Right kidney (tissue), 1 donor: ENCODE data around the gene ZNF30.
"Not testable (repeated sequence)": the region's sequence is repeated elsewhere in the genome, so short reads cannot be mapped to it uniquely, and the experiment has no call there.

ENCODE experiments used
- DNase-seq: peaks from one replicate; pipeline ENCODE4 v3.0.0-alpha.2; 2016

ZNF30 gene

DNA sequence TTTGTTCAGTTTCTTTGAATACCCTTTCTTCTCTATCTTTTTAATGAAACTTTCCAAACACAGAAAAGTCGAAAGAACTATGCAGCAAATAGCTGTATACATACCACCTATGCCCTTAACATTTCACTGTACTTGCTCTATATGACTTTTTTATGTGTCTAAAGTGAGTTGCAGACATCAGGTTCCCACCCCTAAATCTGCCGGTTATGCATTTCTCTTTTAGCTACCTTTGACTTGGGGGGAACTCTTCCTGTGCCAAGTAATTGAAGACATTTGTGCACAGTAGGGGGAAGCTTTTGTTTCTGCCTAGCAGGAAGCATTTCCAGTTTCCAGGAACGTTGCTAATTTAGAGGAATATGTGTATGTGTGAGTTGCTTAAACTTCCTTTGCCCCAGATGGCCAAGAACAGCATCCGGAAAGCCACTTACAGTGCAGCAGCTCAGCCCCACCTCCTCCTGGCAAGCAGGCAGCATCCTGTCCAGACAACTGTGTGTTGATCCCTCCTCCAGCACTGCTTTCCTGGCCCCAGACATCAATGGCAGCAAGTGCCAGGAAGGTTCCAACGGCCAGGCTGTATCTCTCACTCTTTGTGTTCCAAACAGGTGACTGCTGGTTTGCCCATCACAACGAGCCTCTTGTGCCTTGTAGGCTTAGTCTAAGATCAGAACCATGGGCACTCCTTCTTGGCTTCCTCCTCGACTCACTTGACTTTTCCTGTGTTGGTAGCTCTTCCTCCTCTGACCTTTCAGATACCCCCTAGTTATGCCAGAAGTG, 58.7 kb downstream of the ZNF30 start:
- no peak for DNase-seq

DNA sequence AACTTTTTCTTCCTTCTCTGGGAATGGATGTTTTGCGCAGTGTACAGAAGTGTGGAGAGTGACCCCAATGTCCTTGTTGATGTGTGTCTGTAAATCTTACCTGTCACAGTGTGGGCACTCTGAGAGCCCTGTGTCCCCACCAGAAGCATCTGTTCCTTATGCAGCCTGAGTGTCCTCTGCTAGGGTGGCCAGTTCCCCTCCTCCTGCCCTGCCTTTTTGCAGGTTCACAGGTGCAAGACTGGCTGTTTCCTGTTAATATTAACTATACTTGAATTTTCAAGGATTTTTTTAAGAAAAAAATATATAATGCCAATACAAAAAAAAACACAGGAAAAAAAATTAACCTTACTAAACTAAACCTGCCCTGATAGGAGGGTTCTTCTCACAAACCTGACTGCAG, 61.4 kb downstream of the ZNF30 start:
- no peak for DNase-seq

DNA sequence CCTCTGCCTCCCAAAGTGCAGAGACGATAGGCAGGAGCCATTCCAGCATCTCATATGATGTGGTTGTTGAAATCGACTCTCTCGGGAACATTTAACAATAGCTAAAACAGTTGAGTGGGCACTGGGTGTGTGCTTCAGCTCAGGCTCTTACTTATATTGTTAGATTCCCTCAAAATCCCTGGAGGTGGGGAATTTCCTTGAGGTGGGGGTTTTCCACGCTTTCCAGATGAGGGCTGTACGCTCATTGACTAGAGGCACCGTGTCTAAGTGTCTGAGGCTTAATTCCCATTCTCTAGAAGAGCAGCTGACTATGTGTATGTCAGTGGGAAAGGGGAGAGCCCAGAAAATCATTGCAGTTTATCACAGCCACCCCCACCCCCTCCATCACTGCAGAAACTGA, 62.6 kb downstream of the ZNF30 start:
- no peak for DNase-seq

DNA sequence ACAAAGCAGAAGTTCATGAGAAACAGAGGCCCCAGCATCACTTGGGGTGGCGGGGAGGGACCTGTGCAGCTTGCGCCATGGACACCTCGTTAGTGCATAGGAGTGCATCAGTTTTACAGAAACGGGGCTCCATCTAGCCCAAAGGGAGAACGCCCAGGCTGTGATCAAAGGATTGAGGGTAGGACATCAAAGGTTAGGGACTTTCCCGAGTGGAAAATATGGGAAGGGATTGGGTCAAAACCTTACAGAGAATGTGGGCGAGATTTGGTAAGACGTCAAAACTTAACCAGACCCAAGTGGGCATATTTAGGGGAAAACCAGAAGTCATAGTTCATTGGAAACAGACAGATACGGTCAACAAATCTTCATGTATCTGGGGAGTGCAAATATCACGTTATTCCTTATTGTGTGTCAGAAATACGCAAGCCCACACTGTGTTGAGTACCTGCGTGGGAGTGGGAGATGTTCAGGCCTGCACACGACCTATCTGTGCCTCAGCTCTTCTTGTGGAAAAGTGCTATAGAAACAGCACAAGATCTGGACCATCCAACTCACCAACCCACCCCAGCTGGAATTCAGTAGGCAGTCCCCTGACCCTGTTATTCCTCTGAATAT, 64.0 kb downstream of the ZNF30 start:
- no peak for DNase-seq

DNA sequence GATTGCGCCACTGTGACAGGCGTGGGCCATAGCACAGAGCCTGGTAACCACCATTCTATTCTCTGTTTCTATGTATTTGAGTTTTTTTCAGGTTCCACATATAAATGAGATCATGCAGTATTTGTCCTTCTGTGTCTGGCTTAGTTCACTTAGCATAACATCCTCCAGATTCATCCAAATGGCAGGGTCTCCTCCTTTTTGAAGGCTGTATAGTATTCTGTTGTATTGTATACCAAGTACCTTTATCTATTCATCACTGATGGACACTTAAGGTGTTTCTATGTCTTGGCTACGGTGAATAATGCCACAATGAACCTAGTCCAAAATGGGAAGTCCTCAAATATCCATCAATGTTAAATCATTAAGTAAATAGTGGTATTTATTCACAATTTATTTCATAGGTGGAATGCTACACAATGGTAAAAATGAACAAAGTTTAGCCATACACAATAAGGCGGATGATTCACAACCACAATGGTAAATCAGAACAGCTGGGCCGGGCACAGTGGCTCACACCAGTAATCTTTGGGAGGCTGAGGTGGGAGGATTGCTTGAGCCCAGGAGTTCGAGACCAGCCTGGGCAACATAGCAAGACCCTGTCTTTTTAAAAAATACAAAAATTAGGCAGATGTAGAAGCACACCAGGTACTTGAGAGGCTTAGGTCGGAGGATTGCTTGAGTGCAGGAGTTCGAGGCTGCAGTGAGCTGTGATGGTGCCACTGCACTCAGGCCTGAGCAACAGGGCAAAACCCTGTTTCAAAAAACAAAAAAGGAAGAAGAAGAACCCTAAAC, 65.0 kb downstream of the ZNF30 start:
- DNase-seq = no peak

DNA sequence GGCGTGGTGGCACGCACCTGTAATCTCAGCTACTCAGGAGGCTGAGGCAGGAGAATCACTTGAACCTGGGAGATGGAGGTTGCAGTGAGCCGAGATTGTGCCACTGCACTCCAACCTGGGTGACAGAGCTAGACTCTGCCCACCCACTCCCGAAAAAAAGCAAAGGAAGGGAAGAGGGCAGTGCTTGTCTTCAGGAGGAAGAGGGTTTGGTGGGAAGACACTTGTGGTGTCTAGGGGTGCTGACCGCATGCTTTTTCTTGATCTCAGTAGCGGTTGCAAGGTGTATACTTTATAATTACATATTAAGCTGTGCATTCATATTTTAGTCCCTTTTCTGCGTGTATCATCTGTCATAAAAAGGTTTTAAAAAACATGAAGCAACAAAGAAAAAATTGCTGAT, 65.9 kb downstream of the ZNF30 start:
- not testable (repeated sequence) for DNase-seq

DNA sequence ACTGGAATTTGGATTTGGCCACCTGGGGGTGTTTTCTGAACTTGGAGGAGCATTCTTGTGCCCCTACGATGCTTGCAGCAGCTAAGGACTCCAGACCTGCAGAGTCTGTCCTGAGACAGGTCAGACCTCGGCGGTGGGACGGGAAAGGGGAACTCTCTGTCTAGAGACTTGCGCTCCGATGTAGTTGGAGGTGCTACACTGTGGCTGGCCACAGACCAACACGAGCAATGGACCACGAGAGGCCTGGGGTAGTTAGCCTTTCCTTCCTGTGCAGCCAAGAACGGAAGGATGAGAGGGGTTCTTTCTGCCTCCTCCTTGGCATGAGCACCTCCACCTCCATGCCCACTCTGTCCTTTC, 67.6 kb downstream of the ZNF30 start:
- no peak for DNase-seq
